ENCODE results near the gene KRT83. TPM values are rescaled to one million over a fixed set of nuclear protein-coding genes. Genes with fewer than 3 reads are reported as not detected.

Gene KRT83
- total RNA-seq, 1 experiment from 2014 or later, result not detected

DNA sequence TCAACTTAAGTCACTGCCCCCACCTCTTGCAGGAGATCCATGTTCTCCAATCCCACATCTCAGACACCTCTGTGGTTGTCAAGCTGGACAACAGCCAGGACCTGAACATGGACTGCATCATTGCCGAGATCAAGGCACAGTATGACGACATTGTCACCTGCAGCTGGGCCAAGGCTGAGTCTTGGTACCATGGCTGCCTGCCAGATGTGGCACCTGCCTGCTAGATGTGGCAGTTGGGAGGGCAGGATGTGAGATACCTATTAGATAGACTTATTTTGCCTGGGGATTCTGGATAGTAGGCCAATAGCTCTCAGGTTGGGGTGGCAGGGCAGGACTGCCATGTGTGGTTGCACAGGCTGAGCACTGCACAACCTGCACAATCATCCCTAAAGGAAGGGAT lies 54.7 kb downstream of the KRT83 start:
- no peak overlapping the region for H3K56ac ChIP-seq (ENCODE audit: insufficient read length, low read depth, low read length)
- H3K23me2 ChIP-seq (ENCODE audit: insufficient read length, low read depth, low read length, poor library complexity, severe bottlenecking), result no peaks in the 10 kb centered on the region
- H3K27ac ChIP-seq (ENCODE audit: insufficient read length, low read depth, low read length), result no peak overlapping the region
- no peak overlapping the region for H2BK15ac ChIP-seq (ENCODE audit: low read depth, low read length)
- Mint-ChIP-seq H3K9me3 (peaks cover 5 to 11% of the 10 kb centered on the region in 2 experiments; a peak in 4 of 5 replicates), H3K4me3 (no peak overlapping the region), H3K36me3 (ENCODE audit: insufficient read depth in 1 of 3, low read depth in 3 of 3) (peaks cover 0 to 8% (median 3%) of the 10 kb centered on the region in 3 experiments; a peak in 1 of 7 replicates), H3K4me1 (peaks cover 2 to 4% of the 10 kb centered on the region in 2 experiments), H3K27ac (no peak overlapping the region; a peak in 1 of 7 replicates), H3K27me3 (ENCODE audit: low read depth) (peaks cover 38% of the 10 kb centered on the region)
- no peak overlapping the region for H2BK5ac ChIP-seq (ENCODE audit: insufficient read length, low read length)
- no peak overlapping the region for H4K91ac ChIP-seq (ENCODE audit: insufficient read length, low read depth, low read length)
- no peaks in the 10 kb centered on the region for H4K20me1 ChIP-seq (ENCODE audit: control insufficient read depth, insufficient read depth, insufficient read length)
- no peak overlapping the region for H2AK5ac ChIP-seq (ENCODE audit: insufficient read length, low read length)
- H3K79me2 ChIP-seq (ENCODE audit: insufficient read depth, low read length), result no peaks in the 10 kb centered on the region
- H3K18ac ChIP-seq (ENCODE audit: insufficient read length, low read depth, low read length), result no peak overlapping the region
- no peak overlapping the region for H3K4ac ChIP-seq (ENCODE audit: low read depth, low read length)
- TF ChIP-seq, protein P1, sequence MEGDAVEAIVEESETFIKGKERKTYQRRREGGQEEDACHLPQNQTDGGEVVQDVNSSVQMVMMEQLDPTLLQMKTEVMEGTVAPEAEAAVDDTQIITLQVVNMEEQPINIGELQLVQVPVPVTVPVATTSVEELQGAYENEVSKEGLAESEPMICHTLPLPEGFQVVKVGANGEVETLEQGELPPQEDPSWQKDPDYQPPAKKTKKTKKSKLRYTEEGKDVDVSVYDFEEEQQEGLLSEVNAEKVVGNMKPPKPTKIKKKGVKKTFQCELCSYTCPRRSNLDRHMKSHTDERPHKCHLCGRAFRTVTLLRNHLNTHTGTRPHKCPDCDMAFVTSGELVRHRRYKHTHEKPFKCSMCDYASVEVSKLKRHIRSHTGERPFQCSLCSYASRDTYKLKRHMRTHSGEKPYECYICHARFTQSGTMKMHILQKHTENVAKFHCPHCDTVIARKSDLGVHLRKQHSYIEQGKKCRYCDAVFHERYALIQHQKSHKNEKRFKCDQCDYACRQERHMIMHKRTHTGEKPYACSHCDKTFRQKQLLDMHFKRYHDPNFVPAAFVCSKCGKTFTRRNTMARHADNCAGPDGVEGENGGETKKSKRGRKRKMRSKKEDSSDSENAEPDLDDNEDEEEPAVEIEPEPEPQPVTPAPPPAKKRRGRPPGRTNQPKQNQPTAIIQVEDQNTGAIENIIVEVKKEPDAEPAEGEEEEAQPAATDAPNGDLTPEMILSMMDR (conservative IDR thresholded peaks at IDR 0.05), result no peak
- no peak overlapping the region for H3K9ac ChIP-seq (ENCODE audit: extremely low read depth, insufficient read length, low read length)
- no peak overlapping the region for H3K23ac ChIP-seq (ENCODE audit: insufficient read length, low read depth, low read length)
- H2AFZ ChIP-seq (ENCODE audit: low read length), result no peak overlapping the region
- H3K27me3 ChIP-seq (ENCODE audit: insufficient read depth, low read length), result no peaks in the 10 kb centered on the region; the same call in 1 of the 2 replicates
- H3K9me3 ChIP-seq (ENCODE audit: control insufficient read depth, low read depth, low read length), result no peaks in the 10 kb centered on the region
- no peak overlapping the region for H4K8ac ChIP-seq (replicated peaks; ENCODE audit: insufficient read length, low read depth, low read length)
- H3K14ac ChIP-seq (ENCODE audit: insufficient read depth, low read length), result no peak overlapping the region
- no peak overlapping the region for H4K5ac ChIP-seq (ENCODE audit: insufficient read length, low read depth, low read length)
- H2BK20ac ChIP-seq (ENCODE audit: low read depth, low read length, poor library complexity, severe bottlenecking), result no peak overlapping the region
- H3T11ph ChIP-seq (ENCODE audit: low read length), result no peak overlapping the region
- no peak overlapping the region for H2BK120ac ChIP-seq (ENCODE audit: low read depth, low read length, poor library complexity, severe bottlenecking)
- no peak for DNase-seq
- H3K4me1 ChIP-seq (ENCODE audit: insufficient read depth, low read length), result no peaks in the 10 kb centered on the region
- no CpG with 5 or more reads among the region's 2 CpGs for WGBS (ENCODE audit: extremely low coverage, insufficient read length, low lambda C conversion rate)
- no peak overlapping the region for H2BK12ac ChIP-seq (ENCODE audit: insufficient read length, low read depth, low read length)
- H3K79me1 ChIP-seq (ENCODE audit: insufficient read depth, low read depth, low read length, poor library complexity, severe bottlenecking), result no peaks in the 10 kb centered on the region
- H3K4me2 ChIP-seq (ENCODE audit: insufficient read depth, insufficient read length, low read length), result no peak overlapping the region
